GM19023 (cell line): ENCODE measurements around the gene CD300E.

ENCODE experiments used
- ATAC-seq: cut with Tn5 transposase; IDR thresholded peaks from one replicate; pipeline ENCODE4 v1.9.1; 2021; ENCODE audit warnings: mild to moderate bottlenecking, moderate library complexity; ENCODE audit not compliant: unreplicated experiment

Gene CD300E

GRCh38 chr17:74623693-74624093 is at the start of gene CD300E:
Gene CD300E (minus strand): TSS chr17:74623738. CDS start chr17:74623621, 117 bp downstream.
- ATAC-seq: no peak

GRCh38 chr17:74671031-74671771 is 47.7 kb upstream of the CD300E start:
- no peak for ATAC-seq

GRCh38 chr17:74670329-74670728 is 46.8 kb upstream of the CD300E start:
- no peak for ATAC-seq

GRCh38 chr17:74663561-74663960 is 40.0 kb upstream of the CD300E start:
- no peak for ATAC-seq

- ATAC-seq: no peak
Measured at GRCh38 chr17:74659889-74660288, 36.4 kb upstream of the CD300E start.

- no peak for ATAC-seq
Measured at GRCh38 chr17:74658620-74659019, 35.1 kb upstream of the CD300E start.

GRCh38 chr17:74654742-74655141 is 31.2 kb upstream of the CD300E start:
- ATAC-seq: no peak

- ATAC-seq: no peak
Measured at GRCh38 chr17:74652020-74652419, 28.5 kb upstream of the CD300E start.

GRCh38 chr17:74649909-74650308 is 26.4 kb upstream of the CD300E start:
- ATAC-seq: no peak

- no peak for ATAC-seq
Measured at GRCh38 chr17:74647871-74648672, 24.5 kb upstream of the CD300E start.

GRCh38 chr17:74646231-74646630 is 22.7 kb upstream of the CD300E start:
- no peak for ATAC-seq

- no peak for ATAC-seq
Measured at GRCh38 chr17:74645010-74645409, 21.5 kb upstream of the CD300E start.

GRCh38 chr17:74644419-74644818 is 20.9 kb upstream of the CD300E start:
- ATAC-seq: no peak

GRCh38 chr17:74643826-74644225 is 20.3 kb upstream of the CD300E start:
- no peak for ATAC-seq

GRCh38 chr17:74642995-74643394 is 19.5 kb upstream of the CD300E start:
- ATAC-seq: no peak

GRCh38 chr17:74642556-74642955 is 19.0 kb upstream of the CD300E start:
- ATAC-seq: no peak

GRCh38 chr17:74641958-74642298 is 18.4 kb upstream of the CD300E start:
- ATAC-seq: no peak

- ATAC-seq: no peak
Measured at GRCh38 chr17:74641224-74641957, 17.9 kb upstream of the CD300E start.

- no peak for ATAC-seq
Measured at GRCh38 chr17:74639704-74640151, 16.2 kb upstream of the CD300E start.

- ATAC-seq: no peak
Measured at GRCh38 chr17:74637926-74638325, 14.4 kb upstream of the CD300E start.

GRCh38 chr17:74637265-74637664 is 13.7 kb upstream of the CD300E start:
- no peak for ATAC-seq
